SIG-M5 (cell line): Measurements from ENCODE around the gene WWC1.
"Not testable (repeated sequence)": the region's sequence is repeated elsewhere in the genome, so short reads cannot be mapped to it uniquely, and the experiment has no call there.

Experiments used
- DNase-seq: peaks from one replicate; lab custom pipeline; 2025; lab: John Stamatoyannopoulos, UW

WWC1 gene

DNA sequence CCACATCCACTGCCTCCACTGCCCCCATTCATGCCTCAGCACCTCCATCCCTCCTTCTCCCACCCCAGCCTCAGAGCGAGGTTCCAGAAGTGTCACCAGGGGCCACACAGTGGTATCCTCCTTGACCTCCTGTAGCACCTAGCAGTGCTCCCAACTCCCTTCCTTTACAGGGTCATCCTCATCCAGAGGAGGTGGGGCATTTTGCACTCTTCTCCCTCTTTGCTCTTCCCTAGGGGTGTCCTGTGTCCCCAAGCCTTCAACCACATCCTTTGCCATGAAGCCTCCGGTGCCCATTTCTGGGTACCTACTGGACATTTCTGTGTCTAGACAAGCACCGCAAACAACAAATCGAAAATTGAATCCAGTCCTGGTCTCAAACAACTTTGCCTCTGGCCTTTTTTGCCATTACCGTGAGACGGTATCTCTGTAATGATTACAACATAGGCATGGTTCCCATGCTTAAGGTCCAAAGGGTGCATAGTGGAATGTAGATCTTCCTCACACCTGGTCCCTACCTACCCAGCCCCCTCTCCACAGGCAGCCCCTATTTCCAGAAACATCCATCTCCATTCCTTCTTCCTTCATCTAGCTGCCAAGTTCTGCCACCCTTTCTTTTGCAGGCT lies 17.6 kb downstream of the WWC1 start:
- DNase-seq: no peak

DNA sequence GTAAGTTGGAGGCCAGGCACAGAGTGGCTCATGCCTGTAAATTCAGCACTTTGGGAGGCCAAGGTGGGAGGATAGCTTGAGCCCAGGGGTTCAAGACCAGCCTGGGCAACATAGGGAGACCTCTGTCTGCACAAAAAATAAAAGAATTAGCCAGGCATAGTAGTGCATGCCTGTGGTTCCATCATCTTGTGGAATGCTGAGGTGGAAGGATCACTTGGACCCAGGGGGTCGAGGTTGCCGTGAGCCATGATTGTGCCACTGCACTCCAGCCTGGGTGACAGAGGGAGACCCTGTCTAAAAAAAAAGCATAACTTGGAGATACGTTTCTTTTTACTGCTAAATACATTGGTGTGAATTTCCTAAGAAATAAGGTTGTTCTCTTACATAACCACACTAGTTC lies 19.1 kb downstream of the WWC1 start:
- DNase-seq: not testable (repeated sequence)

DNA sequence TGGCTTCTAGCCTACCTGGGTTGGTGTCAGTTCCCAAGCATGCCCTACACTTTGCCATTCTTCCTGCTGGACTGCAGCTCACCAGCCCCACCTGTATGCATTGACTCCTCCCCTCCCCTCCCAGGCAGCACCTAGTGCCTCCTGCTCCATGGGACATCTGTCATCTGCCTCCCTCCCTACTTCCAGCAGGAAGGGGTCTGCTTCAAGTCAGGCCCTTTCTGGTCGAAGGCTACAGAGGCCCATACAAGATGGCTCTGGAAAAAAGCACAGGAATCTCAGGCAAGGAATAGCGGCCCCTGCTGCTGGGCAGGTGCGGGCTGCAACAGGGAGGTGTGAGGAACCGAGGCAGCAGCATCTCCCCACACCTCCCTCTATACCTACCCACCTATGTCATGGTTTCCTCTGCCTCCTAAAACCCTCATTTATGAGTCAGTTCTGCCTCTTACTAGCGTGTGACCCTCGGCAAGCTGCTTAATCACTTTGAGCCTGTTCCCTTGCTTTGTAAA lies 19.7 kb downstream of the WWC1 start:
- DNase-seq: no peak

DNA sequence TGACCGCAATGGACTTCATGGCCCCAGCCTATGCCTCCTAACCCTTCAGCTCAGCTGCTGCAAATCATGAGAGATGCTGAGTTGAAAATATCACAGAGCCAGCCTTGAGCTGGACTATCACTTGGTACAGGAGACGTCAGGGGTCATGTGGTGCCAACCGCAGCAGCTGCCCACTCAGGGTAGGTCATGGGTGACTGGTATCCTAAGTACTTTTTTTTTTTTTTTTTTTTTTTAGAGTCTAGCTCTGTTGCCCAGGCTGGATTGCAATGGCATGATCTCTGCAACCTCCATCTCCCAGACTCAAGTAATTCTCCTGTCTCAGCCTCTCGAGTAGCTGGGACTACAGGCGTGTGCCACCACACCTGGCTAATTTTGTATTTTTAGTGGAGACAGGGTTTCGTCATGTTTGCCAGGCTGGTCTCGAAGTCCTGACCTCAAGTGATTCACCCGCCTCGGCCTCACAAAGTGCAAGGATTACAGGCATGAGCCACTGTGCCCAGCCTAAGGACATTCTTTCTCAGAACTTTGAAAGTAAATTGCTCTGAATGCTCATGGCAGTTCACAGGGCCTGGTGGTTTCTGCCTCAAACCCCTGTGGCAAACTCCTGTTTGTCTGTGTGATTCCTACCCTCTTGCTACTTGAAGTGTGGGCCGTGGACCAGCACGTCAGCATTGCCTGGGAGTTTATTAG lies 21.3 kb downstream of the WWC1 start:
- no peak for DNase-seq

DNA sequence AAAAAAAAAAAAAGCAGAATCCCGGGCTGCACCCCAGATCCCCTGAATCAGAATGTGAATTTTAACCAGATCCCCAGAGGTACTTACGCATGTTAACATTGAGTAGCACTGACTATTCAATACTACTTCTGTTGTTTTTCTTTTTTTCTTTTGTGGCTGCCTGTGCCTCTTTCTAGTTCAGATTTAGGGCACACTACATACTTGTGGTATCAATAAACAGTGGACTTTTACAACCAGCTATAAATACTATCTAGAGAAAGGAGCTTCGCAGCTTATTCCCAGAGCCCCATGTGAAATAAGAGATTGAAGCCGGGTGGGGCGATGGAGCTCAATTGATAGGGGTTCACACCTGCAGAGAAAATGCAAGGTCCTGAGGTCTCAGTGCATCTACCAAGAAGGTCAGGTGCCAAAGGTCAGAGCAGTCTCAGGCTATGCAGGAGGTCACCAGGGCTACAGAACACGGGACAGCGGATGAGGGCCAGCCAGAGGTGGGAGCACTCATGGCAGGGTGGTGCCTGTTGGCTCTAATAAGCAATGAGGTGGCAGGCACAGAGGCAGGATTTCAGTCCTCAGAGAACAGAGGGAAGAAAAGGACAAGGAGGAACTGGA lies 22.3 kb downstream of the WWC1 start:
- DNase-seq: no peak

DNA sequence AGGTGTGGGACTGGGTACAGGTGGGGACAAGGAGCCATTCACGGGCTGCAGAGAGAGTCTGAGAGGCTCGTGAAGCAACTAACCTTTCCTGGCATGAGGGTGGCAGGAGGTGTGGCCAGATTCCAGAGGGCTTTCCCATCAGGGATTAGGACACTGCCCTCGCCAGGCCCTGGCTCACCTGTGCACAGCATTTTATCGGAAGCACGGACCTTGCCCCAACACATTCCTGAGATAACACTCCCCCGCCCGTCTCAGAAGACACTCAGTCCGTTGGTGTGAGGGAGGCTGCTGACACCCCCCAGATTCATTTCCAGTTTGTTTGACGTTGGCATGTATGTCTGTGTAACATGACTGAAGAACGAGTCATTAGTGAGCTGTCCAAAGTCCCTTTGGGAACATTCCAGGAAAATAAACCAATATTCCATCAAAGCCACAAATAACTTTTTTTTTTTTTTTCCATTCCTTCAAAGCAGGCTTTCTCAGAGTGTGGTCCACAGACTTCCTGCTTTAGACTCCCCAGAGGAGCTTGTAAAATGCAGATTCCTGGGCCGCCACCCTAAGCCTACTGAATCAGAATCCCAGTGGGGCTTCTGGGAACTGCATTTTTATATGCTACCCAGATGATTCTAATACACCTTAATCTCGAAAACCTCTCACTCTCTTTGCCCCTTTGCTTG lies 23.4 kb downstream of the WWC1 start:
- no peak for DNase-seq

DNA sequence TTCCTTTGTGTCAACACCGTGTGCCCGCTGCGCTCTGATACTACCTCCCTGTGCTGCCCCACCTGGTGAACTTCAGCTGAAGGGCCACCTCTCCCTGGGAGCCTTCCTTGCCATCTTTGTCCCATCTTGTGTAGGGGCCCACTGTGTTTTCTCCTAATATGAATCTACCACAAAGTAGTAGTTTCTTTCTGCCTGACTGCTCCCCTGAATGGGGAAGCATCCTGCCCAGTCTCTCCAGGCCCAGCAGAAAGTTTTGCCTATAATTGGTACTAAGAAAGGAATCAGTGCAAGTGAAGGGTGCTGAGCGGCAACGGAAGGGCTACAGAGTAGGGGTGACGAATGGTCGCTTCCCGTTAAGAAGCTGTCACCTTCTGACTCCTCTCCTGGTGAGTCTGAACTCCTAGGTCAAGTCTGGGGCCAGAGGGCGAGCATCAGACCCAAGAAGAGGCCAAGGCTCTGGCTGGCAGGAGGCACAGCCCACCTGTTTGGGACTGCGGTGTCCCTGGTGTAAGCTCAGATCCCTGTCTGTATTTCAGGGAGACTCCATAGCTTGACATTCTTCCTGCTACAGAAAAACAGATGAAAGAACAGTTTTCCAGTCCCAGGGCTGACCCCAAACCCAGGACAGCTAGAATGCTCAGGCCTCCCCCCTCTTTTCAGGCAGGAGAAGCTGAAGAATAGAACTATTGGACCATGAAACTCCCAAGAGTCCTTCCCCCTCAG lies 24.1 kb downstream of the WWC1 start:
- DNase-seq: no peak

DNA sequence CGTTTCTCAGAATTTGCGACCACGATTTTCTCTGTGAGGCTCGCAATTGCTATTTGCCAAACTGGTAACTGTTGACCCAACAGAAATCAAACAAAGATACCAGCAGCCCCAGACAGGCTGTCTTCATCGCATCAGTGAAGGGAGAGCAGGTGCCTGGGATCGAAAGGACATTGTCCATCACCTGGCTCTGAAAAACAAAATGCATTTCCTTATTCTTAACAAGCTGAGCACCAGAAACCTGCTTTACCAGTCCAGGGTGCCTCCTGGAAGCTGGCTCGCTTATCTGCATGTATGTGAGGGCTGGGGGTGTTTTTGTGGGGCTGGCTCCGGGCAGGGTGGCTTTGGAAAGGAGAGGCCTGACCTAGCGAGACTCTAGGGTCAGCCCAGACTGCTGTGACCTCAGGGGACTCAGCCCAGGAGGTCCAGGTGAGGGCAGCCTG lies 24.7 kb downstream of the WWC1 start:
- no peak for DNase-seq

DNA sequence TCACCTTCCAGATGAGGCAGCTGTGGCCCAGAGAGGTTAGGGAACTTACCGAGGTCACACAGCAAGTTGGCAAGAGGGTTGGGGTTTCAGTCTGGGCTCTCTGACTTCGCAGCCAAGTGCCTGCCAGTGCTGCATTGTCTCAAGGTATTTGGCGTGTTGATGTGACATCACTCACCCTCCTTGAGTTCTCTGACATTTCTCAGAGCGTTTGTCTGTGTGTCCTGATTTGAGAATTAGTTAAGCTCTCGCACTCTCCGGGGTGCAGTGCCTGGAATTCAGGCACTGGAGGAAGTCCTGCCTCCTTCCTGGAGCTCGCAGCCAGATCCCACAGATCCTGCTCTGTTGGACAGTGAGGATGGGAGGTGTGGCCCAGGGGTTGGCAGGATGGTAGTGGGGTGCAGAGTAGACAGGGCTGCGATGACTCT lies 25.7 kb downstream of the WWC1 start:
- DNase-seq: no peak

DNA sequence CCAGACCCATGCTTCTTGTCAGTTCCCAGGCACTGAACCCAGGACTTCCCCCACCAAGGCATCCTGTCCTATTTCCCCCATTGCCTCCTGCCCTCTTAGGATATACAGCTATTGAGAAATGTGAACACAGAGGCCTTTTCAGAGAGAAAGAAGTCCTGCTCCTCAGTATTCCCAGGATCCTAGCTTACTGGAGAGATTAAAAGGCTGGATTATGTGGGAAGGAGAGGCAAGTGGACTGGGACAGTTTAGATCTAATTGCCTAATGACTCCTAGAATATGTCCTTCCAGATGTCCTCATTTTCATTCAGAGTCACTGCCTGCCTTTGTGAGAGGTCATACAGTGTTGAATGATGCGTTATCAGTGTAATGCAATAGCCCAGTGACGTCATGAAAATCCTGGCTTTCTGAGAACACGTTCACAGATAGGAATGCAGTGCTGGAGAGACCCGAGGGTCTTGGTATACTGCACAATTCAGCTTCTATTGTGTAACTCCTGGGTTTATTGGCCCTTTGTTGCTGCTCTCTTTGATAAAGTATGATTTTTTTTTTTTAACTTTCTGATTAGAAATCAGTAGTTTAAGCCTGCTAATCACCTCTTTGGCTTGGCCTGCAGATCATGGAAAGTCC lies 26.2 kb downstream of the WWC1 start:
- no peak for DNase-seq

DNA sequence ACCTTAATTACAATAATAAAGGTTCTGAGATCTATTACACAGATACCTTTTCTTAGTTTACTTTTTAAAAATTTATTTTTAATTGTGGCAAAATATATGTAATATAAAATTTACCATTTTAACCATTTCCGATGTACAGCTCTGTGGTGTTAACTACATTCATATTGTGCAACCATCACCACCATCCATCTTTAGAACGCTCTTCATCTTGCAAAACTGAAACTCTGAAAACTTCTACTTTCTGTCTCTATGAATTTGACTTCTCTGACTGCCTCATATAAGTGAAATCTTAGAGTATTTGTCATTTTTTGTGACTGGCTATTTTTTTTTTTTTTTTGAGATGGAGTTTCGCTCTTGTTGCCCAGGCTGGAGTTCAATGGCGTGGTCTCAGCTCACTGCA lies 26.8 kb downstream of the WWC1 start:
- DNase-seq: peak; percentile 74

DNA sequence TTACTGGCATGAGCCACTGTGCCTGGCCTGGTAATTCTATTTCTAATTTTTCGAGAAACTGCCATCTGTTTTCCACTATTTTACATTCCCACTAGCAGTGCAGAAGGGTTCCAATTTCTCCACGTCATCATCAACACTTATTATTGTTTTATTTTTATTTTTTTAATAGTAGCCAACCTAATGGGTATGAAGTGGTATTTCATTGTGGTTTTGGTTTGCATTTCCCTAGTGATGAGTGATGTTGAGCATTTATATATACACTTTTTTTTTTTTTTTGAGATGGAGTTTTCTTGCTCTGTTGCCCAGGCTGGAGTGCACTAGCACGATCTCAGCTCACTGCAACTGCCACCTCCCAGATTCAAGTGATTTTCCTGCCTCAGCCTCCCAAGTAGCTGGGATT lies 28.3 kb downstream of the WWC1 start:
- DNase-seq: no peak

DNA sequence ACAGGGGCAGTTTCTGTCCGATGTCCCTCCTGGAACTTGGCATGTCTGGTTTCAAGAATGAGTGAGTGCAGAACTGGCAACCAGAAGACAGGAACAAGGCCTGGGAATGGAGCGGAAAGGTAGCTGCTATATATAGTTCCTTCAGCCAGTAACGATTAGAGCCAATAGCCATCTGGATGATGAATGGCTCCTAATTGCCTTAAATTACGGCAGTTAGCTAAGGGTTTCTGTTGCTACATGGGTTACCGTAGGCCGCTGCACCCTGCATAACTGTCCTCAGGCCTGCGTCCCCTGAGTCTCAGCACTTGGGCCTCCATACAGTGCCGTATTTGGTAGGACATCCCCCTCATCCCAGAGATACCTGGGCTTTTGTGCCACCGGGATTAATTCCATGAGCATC lies 29.4 kb downstream of the WWC1 start:
- no peak for DNase-seq

DNA sequence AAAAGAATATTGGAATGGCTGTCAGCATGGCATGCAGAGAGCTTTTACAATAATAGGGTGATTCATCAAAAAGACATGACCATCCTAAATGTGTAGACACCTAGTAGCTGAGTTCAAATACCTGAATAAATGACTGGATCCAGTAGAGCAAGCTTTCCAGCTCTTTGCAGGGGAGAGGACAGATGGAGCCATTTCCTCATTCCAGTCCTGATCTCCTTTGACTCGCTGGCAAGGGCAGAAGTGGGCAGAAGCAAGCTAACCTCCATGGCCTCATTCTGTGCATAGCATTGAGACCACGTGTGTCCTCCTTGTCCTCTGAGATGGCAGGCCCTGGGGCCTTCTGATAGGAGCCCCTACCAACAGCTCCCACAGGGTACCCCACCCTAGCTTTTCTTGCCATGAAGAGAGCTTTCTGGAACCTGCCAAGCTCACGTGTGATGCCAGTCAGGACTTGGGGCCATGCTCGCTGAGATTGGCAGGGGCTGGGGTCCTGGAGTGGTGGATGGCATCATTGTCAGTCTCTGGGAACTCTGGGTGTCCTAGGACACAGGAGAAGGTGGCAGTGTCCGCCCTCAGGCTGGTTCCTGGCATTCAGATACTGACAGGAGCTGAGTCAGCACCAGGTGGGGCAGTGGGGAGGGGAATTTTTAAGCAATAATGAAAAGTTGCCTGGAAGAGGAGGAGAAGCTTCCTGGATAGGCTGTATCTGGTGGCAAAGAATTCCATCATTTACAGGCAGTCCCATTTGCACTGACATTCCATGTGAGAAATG lies 33.6 kb downstream of the WWC1 start:
- no peak for DNase-seq

DNA sequence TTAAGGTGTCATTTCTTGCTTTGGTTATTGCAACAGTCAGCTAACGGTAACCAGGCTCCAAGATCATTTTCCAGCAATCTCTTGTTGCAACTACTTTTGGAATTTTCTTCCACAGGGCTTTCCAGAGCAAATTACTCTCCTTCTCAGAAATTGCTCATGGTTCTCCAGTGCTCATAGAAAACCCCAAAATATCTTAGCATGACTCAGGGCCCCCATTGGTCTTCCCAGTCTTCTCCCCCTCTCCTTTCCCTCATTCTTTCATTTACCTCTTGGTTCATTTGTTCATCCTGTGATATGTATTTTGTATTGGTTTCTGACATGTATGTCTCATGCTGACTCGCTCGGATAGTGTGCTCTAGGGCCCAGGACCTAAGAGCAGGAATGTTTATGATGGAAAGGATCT lies 35.6 kb downstream of the WWC1 start:
- DNase-seq: no peak

DNA sequence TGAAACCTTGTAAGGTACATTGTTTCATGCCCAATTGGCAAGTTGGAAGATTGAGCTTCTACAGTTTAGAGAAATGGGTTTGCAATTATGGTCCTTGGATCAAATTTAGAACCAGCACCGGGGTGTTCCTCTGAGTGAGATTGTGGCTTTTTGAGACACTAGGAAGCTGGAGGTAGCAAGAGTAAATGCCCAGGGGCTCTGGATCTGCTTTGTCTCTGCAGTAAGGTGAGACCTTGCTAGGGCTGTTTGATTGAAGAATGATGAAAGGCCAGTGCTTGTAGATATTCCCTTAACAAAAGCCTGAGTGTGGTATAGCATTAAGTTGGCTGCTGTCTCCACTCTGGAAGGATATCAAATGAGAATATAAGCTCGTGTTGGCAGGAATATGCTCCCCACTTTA lies 36.0 kb downstream of the WWC1 start:
- DNase-seq: no peak

DNA sequence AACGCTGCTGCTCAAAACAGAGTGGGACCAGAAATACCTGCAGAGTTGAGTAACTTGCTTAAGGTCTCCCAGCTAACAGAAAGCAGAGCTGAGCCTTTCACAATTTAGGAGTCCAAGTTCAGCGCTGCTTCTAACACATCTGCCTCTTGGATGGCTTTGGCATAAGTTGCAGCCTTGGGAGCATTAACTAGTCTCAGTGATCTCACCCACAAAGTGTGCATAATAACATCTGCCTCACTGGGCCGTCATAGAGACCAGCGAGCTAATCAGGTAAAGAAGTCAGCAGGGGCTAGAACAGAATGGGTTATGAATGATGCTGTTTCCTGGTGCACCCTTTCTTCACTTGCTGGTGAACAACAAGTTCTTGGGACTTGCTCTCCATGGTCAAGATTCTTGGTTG lies 36.5 kb downstream of the WWC1 start:
- DNase-seq: no peak

DNA sequence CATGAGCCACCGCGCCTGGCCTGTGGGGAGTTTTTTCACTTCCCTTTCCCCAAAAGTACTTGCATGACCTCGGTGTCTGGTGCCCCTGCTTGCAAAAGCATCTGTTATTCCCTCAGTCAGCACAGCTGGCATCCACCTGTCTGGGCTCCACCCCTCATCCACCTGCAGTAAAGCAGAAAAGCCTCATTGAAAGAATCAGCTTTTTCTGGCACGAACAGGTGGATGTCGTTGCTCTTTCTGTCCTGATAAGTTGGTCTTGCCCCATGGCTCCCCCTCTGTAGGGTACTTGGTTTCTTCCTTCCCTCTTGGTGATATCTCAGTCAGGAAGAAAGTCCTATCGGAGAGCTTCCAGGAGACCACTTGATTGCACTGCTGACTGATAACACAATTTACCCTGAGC lies 37.4 kb downstream of the WWC1 start:
- DNase-seq: no peak

DNA sequence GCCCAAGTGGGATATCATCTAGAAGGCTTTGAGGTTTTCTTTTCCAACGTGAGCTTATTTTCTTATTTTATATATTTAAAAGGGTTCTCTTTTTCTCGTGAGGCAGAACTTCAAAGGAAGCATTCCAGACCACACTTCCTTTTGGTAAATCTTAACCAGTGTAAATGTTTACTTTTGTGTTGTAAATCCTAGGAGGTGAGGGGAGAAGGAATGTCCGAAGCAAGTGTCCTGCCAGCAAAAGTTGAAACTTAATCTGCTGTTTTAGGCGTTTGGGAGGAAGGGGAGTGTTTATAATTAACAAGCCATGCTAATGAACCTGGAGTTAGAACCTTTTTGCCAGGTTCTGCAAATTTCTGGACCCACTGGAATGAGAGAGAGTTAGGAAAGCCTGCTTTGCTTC lies 37.9 kb downstream of the WWC1 start:
- no peak for DNase-seq

DNA sequence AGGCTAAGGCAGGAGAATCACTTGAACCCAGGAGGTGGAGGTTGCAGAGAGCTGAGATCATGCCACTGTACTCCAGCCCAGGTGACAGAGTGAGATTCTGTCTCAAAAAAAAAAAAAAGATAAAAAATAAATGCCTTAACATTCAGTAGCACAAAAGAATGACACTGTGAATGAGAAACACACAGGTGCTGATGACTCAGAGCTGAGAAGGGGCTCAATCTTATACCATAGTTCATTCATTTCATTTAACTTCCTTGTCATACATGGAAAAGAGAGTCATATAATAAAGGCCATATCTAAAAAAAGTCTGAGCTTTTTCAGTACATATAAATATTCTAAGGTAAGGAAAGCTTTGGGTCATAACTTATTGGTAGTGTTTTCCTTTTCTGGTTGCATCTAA lies 40.6 kb downstream of the WWC1 start:
- DNase-seq: no peak

DNA sequence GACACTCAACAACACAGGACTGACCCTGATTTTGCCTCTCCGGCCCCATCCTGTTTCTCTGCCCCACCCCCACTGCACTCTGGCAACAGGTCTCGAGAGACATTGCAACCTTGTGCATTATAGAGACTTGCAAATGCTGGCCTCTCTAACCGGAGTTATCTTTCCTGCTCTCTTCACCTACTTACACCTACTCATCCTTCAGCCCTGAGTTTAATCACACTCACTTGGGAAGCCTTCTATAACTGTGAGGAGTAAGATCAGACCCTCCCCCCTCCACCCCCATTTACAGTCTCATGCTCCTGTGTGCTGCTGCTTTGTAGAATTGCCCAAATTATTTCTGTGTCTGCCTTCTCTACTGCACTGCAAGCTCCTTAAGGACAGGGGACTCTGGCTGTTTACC lies 42.8 kb downstream of the WWC1 start:
- DNase-seq: no peak
